BE2C (cell line): ENCODE results near the gene TMEM143.
A peak's percentile ranks its signal among the peaks of the same experiment; 100 is the strongest.

Experiments
- DNase-seq: peaks from one replicate; pipeline ENCODE4 v3.0.0-alpha.2; 2020
- H3K27me3 ChIP-seq: fragments of 250-450 bp; sonication (Bioruptor Pico); 2 replicates; pipeline ENCODE4 v1.5.1; 2020; ENCODE audit warnings: mild to moderate bottlenecking
- H3K36me3 ChIP-seq: fragments of 250-450 bp; sonication (Bioruptor Pico); 2 replicates; pipeline ENCODE4 v1.5.1; 2020; ENCODE audit warnings: mild to moderate bottlenecking
- H3K4me1 ChIP-seq: fragments of 250-450 bp; sonication (Bioruptor Pico); 2 replicates; pipeline ENCODE4 v1.5.1; 2020
- H3K4me3 ChIP-seq: 2 replicates; pipeline ENCODE4 v1.5.1; 2011; ENCODE audit warnings: low read depth, low read length
- H3K9me3 ChIP-seq: fragments of 250-450 bp; sonication (Bioruptor Pico); 2 replicates; pipeline ENCODE4 v1.5.1; 2020
- CTCF ChIP-seq: IDR thresholded peaks from 2 replicates; pipeline ENCODE4 v1.5.1; 2012; ENCODE audit warnings: mild to moderate bottlenecking, low read depth, low read length

The TMEM143 gene

GRCh38 chr19:48371367-48371766, 7.6 kb upstream of the TMEM143 start:
- Histone ChIP-seq H3K27me3 (no peaks in the 10 kb centered on the region), H3K36me3 (no peaks in the 10 kb centered on the region), H3K9me3 (no peaks in the 10 kb centered on the region), H3K4me1 (peaks cover 24% of the 10 kb centered on the region), H3K4me3 (no peak overlapping the region)
- DNase-seq: no peak
- no peak for TF ChIP-seq CTCF

DNA sequence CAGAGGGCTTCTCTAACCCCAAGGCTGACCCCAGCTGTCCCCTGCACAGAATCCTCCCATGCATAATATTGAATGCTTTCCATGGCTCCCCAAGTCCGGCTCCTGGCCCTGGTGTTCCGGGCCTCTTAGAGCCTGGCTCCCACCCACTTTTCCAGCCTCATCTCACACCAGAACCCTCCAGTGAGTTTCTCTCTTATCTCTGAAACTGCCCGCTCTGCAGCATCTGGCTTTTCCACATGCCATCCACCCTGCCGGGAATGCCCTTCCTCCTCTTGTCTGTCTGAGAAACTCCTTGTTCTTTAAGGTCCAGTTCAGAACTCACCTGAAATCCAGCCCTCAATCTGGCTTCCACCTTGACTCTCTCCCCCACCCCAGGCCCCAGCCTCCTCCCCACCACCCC, 7.2 kb upstream of the TMEM143 start:
- Histone ChIP-seq H3K4me3 (no peak overlapping the region), H3K36me3 (no peaks in the 10 kb centered on the region), H3K9me3 (no peaks in the 10 kb centered on the region), H3K27me3 (no peaks in the 10 kb centered on the region), H3K4me1 (peaks cover 24% of the 10 kb centered on the region)
- DNase-seq: peak; percentile 75
- no peak for TF ChIP-seq CTCF

GRCh38 chr19:48368936-48369335, 5.2 kb upstream of the TMEM143 start:
- Histone ChIP-seq H3K9me3 (peaks cover 5% of the 10 kb centered on the region; the same call in 1 of the 2 replicates), H3K4me1 (peaks cover 24% of the 10 kb centered on the region), H3K4me3 (no peak overlapping the region), H3K27me3 (no peaks in the 10 kb centered on the region), H3K36me3 (no peaks in the 10 kb centered on the region)
- peak; percentile 47 for DNase-seq
- no peak for TF ChIP-seq CTCF

GRCh38 chr19:48367855-48368254, 4.1 kb upstream of the TMEM143 start:
- Histone ChIP-seq H3K4me1 (peaks cover 21% of the 10 kb centered on the region), H3K9me3 (peaks cover 5% of the 10 kb centered on the region; the same call in 1 of the 2 replicates), H3K36me3 (no peaks in the 10 kb centered on the region), H3K27me3 (no peaks in the 10 kb centered on the region), H3K4me3 (no peak overlapping the region)
- no peak for DNase-seq
- TF ChIP-seq CTCF: no peak

- no peak for TF ChIP-seq CTCF
- H3K9me3 ChIP-seq: peaks cover 5% of the 10 kb centered on the region; the same call in 1 of the 2 replicates
- no peaks in the 10 kb centered on the region for H3K36me3 ChIP-seq
- H3K4me3 ChIP-seq: no peak overlapping the region
- DNase-seq: no peak
- peaks cover 12% of the 10 kb centered on the region for H3K4me1 ChIP-seq
- H3K27me3 ChIP-seq: no peaks in the 10 kb centered on the region
Observed at GRCh38 chr19:48365602-48366001, 1.9 kb upstream of the TMEM143 start.

DNA sequence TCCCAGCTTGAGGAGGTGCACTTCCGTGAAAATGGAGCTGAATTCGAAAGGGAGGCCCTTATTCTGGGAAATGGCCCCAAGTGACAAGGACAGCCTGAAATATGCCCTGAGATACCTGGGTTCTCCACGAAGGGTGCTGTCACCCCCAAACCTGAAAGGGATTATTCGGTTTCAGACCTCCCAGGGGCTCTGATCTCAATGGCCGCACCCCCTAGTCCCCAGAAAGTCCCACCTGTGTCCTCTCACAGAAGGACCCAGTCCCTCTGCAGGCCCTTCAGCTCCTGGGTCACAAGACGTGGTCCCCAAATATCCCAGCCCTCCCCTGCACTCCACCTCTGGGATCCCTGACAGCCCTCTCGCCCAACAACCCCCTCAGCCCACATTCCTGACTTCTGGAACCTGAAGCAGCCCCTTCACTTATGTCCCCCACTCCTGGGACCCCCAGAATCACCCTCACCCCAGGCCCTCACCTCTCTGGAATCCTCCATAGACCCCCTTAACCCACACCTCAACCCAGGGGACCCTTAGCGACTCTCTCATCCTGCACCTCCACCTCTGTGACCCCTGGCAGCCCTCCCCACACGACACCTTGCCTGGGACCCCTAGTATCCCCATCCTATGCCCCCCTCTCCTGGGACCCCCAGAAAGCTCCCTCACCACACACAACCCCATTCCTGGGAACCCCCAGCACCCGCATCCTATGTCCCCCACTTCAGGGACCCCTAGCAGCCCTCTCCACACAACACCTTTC, 1.0 kb upstream of the TMEM143 start:
- H3K9me3 ChIP-seq: peaks cover 5% of the 10 kb centered on the region; the same call in 1 of the 2 replicates
- H3K27me3 ChIP-seq: no peaks in the 10 kb centered on the region
- no peaks in the 10 kb centered on the region for H3K36me3 ChIP-seq
- peaks cover 12% of the 10 kb centered on the region for H3K4me1 ChIP-seq
- H3K4me3 ChIP-seq: no peak overlapping the region
- no peak for TF ChIP-seq CTCF
- no peak for DNase-seq
